ENCODE results near the gene PI4KA. TPM values are rescaled to one million over a fixed set of nuclear protein-coding genes. Genes with fewer than 3 reads are reported as not detected.
"Not testable (repeated sequence)": the region's sequence is repeated elsewhere in the genome, so short reads cannot be mapped to it uniquely, and the experiment has no call there.

The PI4KA gene
- total RNA-seq, 2 donors from 2014 or later = 74.2 to 115 TPM

GRCh38 chr22:20672082-20672424, 186.6 kb downstream of the PI4KA start:
- no peak for TF ChIP-seq CTCF (IDR thresholded peaks at IDR 0.05)
- TF ChIP-seq POLR2AphosphoS5 (IDR thresholded peaks at IDR 0.05) = no peak
- no peak for TF ChIP-seq POLR2A (IDR thresholded peaks at IDR 0.05)
- Histone ChIP-seq H3K4me1 (replicated peaks) (no peaks in the 10 kb centered on the region), H3K27ac (no peak overlapping the region), H3K27me3 (replicated peaks; ENCODE audit: insufficient read depth) (peaks cover 2% of the 10 kb centered on the region), H3K9me3 (no peaks in the 10 kb centered on the region), H3K4me3 (no peak overlapping the region), H3K36me3 (no peaks in the 10 kb centered on the region)
- no peak for DNase-seq (ENCODE audit: low spot score)
- intact Hi-C loops (cut with DNase I) = no loop called here
- WGBS = 90% methylated on average over 5 of the region's 5 CpGs

GRCh38 chr22:20671409-20672081, 187.1 kb downstream of the PI4KA start:
- peaks cover 2% of the 10 kb centered on the region for H3K27me3 ChIP-seq (replicated peaks; ENCODE audit: insufficient read depth)
- no peak overlapping the region for H3K4me3 ChIP-seq
- DNase-seq (ENCODE audit: low spot score) = no peak
- 92% methylated on average over 6 of the region's 6 CpGs for WGBS
- intact Hi-C loops (cut with DNase I) = no loop called here
- no peaks in the 10 kb centered on the region for H3K36me3 ChIP-seq
- TF ChIP-seq POLR2AphosphoS5 (IDR thresholded peaks at IDR 0.05) = no peak
- no peak for TF ChIP-seq CTCF (IDR thresholded peaks at IDR 0.05)
- TF ChIP-seq POLR2A (IDR thresholded peaks at IDR 0.05) = no peak
- no peaks in the 10 kb centered on the region for H3K4me1 ChIP-seq (replicated peaks)
- H3K27ac ChIP-seq = no peak overlapping the region
- H3K9me3 ChIP-seq = no peaks in the 10 kb centered on the region

GRCh38 chr22:20670457-20671261, 188.0 kb downstream of the PI4KA start:
- DNase-seq (ENCODE audit: low spot score); H3K4me1 ChIP-seq (replicated peaks); H3K4me3 ChIP-seq; H3K27ac ChIP-seq; intact Hi-C loops (cut with DNase I); H3K27me3 ChIP-seq (replicated peaks; ENCODE audit: insufficient read depth); H3K36me3 ChIP-seq; H3K9me3 ChIP-seq: not testable (repeated sequence)
- 61% methylated on average over 67 of the region's 73 CpGs for WGBS

- H3K4me1 ChIP-seq (replicated peaks); DNase-seq (ENCODE audit: low spot score); H3K27me3 ChIP-seq (replicated peaks; ENCODE audit: insufficient read depth); H3K9me3 ChIP-seq; intact Hi-C loops (cut with DNase I); H3K4me3 ChIP-seq; H3K27ac ChIP-seq; H3K36me3 ChIP-seq: not testable (repeated sequence)
- WGBS = 91% methylated on average over 8 of the region's 13 CpGs
Observed at GRCh38 chr22:20669884-20670283, 188.7 kb downstream of the PI4KA start.

GRCh38 chr22:20669471-20669870, 189.1 kb downstream of the PI4KA start:
- DNase-seq (ENCODE audit: low spot score); H3K27ac ChIP-seq; H3K9me3 ChIP-seq; H3K27me3 ChIP-seq (replicated peaks; ENCODE audit: insufficient read depth); H3K4me3 ChIP-seq; H3K4me1 ChIP-seq (replicated peaks); H3K36me3 ChIP-seq; intact Hi-C loops (cut with DNase I): not testable (repeated sequence)
- WGBS = 83% methylated on average over 8 of the region's 15 CpGs

- 93% methylated on average over 10 of the region's 13 CpGs for WGBS
- H3K27me3 ChIP-seq (replicated peaks; ENCODE audit: insufficient read depth); H3K36me3 ChIP-seq; H3K27ac ChIP-seq; intact Hi-C loops (cut with DNase I); H3K4me1 ChIP-seq (replicated peaks); H3K9me3 ChIP-seq; H3K4me3 ChIP-seq; DNase-seq (ENCODE audit: low spot score): not testable (repeated sequence)
Observed at GRCh38 chr22:20668769-20669168, 189.8 kb downstream of the PI4KA start.

GRCh38 chr22:20668226-20668625, 190.4 kb downstream of the PI4KA start:
- H3K27ac ChIP-seq, H3K9me3 ChIP-seq: not testable (repeated sequence)
- 82% methylated on average over 6 of the region's 27 CpGs for WGBS

GRCh38 chr22:20667548-20667947, 191.1 kb downstream of the PI4KA start:
- intact Hi-C loops (cut with DNase I); H3K4me3 ChIP-seq; H3K36me3 ChIP-seq; H3K4me1 ChIP-seq (replicated peaks); DNase-seq (ENCODE audit: low spot score); H3K27ac ChIP-seq; H3K27me3 ChIP-seq (replicated peaks; ENCODE audit: insufficient read depth); H3K9me3 ChIP-seq: not testable (repeated sequence)
- 81% methylated on average over 20 of the region's 27 CpGs for WGBS

More at GRCh38 chr22:20668226-20668625, 190.4 kb downstream of the PI4KA start:
- H3K4me1 ChIP-seq (replicated peaks); H3K36me3 ChIP-seq; H3K4me3 ChIP-seq; H3K27me3 ChIP-seq (replicated peaks; ENCODE audit: insufficient read depth); DNase-seq (ENCODE audit: low spot score); intact Hi-C loops (cut with DNase I): not testable (repeated sequence)

Data from prostate gland (tissue), 2 donors.